H1 (cell line): ENCODE results near the gene SLC25A22. TPM values are rescaled to one million over a fixed set of nuclear protein-coding genes. Genes with fewer than 3 reads are reported as not detected.

Source experiments
- BRCA1 ChIP-seq: IDR thresholded peaks from 2 replicates; pipeline ENCODE4 v1.6.1; 2012; ENCODE audit warnings: low read depth, low read length, improper control_type of control experiment
- CBX8 ChIP-seq: fragments of 300-800, 300-1000 bp; sonication (generic); IDR thresholded peaks from 2 replicates; pipeline ENCODE4 v1.7.1; 2016; ENCODE audit warnings: low read depth, low read length, borderline replicate concordance
- CREB1 ChIP-seq: IDR thresholded peaks from 2 replicates; pipeline ENCODE4 v1.6.1; 2012; ENCODE audit warnings: inconsistent platforms
- CTBP2 ChIP-seq: IDR thresholded peaks from 2 replicates; pipeline ENCODE4 v1.7.0; 2011; ENCODE audit warnings: borderline replicate concordance, mild to moderate bottlenecking, moderate library complexity, mixed read lengths, low read length; ENCODE audit not compliant: insufficient read depth, insufficient read length
- EP300 ChIP-seq, 2 experiments: IDR thresholded peaks; 1 replicate in 1 of 2; 2 replicates in 1 of 2; pipeline ENCODE4 v1.6.1; 2011 to 2012; ENCODE audit warnings: low read depth in 2 of 2, low read length in 2 of 2, mild to moderate bottlenecking in 2 of 2, borderline replicate concordance in 1 of 2, inconsistent platforms in 1 of 2, moderate library complexity in 1 of 2
- EZH2 ChIP-seq: fragments of 200-600 bp; sonication (generic); IDR thresholded peaks from 2 replicates; pipeline ENCODE4 v1.7.1; 2012; ENCODE audit warnings: low read depth, mild to moderate bottlenecking, moderate library complexity, low read length, inconsistent platforms; ENCODE audit not compliant: severe bottlenecking
- GABPA ChIP-seq: IDR thresholded peaks from 2 replicates; pipeline ENCODE4 v1.6.1; 2011; ENCODE audit warnings: mild to moderate bottlenecking, low read length, moderate library complexity, borderline replicate concordance; ENCODE audit not compliant: insufficient read depth
- KDM5A ChIP-seq: fragments of 200-600 bp; IDR thresholded peaks from 2 replicates; pipeline ENCODE4 v1.7.1; 2012; ENCODE audit warnings: mild to moderate bottlenecking, low read length, inconsistent platforms, mixed read lengths
- MAFK ChIP-seq: IDR thresholded peaks from 2 replicates; pipeline ENCODE4 v1.6.1; 2012; ENCODE audit warnings: low read depth, mild to moderate bottlenecking, improper control_type of control experiment, low read length
- MAX ChIP-seq: IDR thresholded peaks from 2 replicates; pipeline ENCODE4 v1.6.1; 2012; ENCODE audit warnings: inconsistent platforms
- POLR2AphosphoS5 ChIP-seq: IDR thresholded peaks from 2 replicates; pipeline ENCODE4 v1.6.1; 2011; ENCODE audit warnings: low read depth, low read length
- RXRA ChIP-seq: IDR thresholded peaks from 2 replicates; pipeline ENCODE4 v1.6.1; 2011; ENCODE audit warnings: low read depth, mild to moderate bottlenecking, low read length, moderate library complexity; ENCODE audit not compliant: insufficient read depth
- SIN3A ChIP-seq, 2 experiments: IDR thresholded peaks in 1 of 2; conservative IDR thresholded peaks in 1 of 2; 2 replicates each; pipeline ENCODE4 v1.6.1; 2011 to 2012; ENCODE audit warnings: low read length in 2 of 2, improper control_type of control experiment in 1 of 2, low read depth in 1 of 2, mild to moderate bottlenecking in 1 of 2
- SIX5 ChIP-seq: IDR thresholded peaks from 2 replicates; pipeline ENCODE4 v1.6.1; 2011; ENCODE audit warnings: mild to moderate bottlenecking, low read depth, low read length
- SP1 ChIP-seq: IDR thresholded peaks from 2 replicates; pipeline ENCODE4 v1.6.1; 2011; ENCODE audit warnings: low read depth, low read length
- SRF ChIP-seq: IDR thresholded peaks from 2 replicates; pipeline ENCODE4 v1.6.1; 2011; ENCODE audit warnings: mild to moderate bottlenecking, low read depth, low read length, moderate library complexity
- SUZ12 ChIP-seq: fragments of 200-600 bp; sonication (generic); IDR thresholded peaks from 2 replicates; pipeline ENCODE4 v1.6.1; 2012; ENCODE audit warnings: mild to moderate bottlenecking, inconsistent platforms, low read length, moderate library complexity, mixed read lengths
- TAF1 ChIP-seq: IDR thresholded peaks from 2 replicates; pipeline ENCODE4 v1.6.1; 2011; ENCODE audit warnings: mild to moderate bottlenecking, low read depth, low read length
- TBP ChIP-seq: IDR thresholded peaks from 2 replicates; pipeline ENCODE4 v1.6.1; 2011; ENCODE audit warnings: low read depth, low read length, improper control_type of control experiment
- TCF12 ChIP-seq: IDR thresholded peaks from 2 replicates; pipeline ENCODE4 v1.6.1; 2011; ENCODE audit warnings: low read depth, mild to moderate bottlenecking, low read length
- polyA plus RNA-seq, 7 experiments: library from polyadenylated mRNA; depleted of rRNA in 3 of 7; stranded (reverse) in 5 of 7; unstranded in 2 of 7; fragments of >200 nt in 5 of 7; fragments of 200-250 nt in 2 of 7; gene quantifications; 1 replicate in 5 of 7; 2 replicates in 1 of 7; 4 replicates in 1 of 7; pipeline versions ENCODE4 v1.2.1 to v1.2.3, GENCODE V29; 2011 to 2013; ENCODE audit warnings: missing spikeins in 2 of 7, mixed read lengths in 2 of 7
- total RNA-seq: library from RNA; stranded (reverse); fragmentation: NEBNext Ultra II Directional; extraction: Animal tissue kit (Norgen Biotek cat#: 25700); gene quantifications from 2 replicates; pipeline ENCODE4 v1.2.1, GENCODE V29; 2021
- TF ChIP-seq, protein P1 (sequence below), 3 experiments: IDR thresholded peaks; 1 replicate in 2 of 3; 2 replicates in 1 of 3; pipeline versions ENCODE4 v1.5.1 to v1.6.1; 2011; ENCODE audit warnings: low read length in 3 of 3, mild to moderate bottlenecking in 3 of 3, inconsistent platforms in 2 of 3, low read depth in 1 of 3, moderate library complexity in 1 of 3; ENCODE audit not compliant: insufficient read depth in 1 of 3; ENCODE audit errors: control extremely low read depth in 1 of 3
- TF ChIP-seq, protein P2 (sequence below): IDR thresholded peaks from 2 replicates; pipeline ENCODE4 v1.6.1; 2011; ENCODE audit warnings: low read depth, mild to moderate bottlenecking, low read length; ENCODE audit not compliant: insufficient read depth

Gene SLC25A22
- total and polyA plus RNA-seq, 2 of the 8 experiments (the other 6 are each of a cell fraction or from before 2014, with no cell fraction given): 31.5 to 48.0 TPM

DNA sequence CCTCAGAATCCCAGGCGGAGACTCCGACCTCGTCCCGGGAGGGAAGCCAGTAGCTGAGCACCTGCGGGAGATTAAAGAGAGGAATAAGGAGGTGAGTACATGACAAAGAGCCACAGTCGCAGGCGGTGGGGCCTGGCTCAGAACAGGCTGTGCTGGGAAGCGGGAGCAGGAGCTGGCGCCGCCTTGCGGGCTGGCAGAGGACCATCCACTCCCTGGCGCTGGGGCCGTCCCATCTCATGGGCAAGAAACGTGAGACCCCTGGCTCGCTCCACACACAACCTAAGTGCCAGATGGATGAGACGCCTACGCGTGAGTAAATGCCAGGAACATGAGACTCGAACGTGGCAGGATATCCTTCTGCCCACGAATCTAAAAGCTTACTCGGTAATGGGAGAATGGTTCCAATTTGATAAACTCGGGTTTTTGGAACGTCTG lies 14.5 kb downstream of the SLC25A22 start (continued):
- TF ChIP-seq MAFK (no peak), SUZ12 (no peak), EZH2 (no peak), CBX8 (no peak), SIX5 (no peak), POLR2AphosphoS5 (peak; percentile 48; the same call in 1 of the 2 replicates), TCF12 (peak; percentile 89), TBP (peak; percentile 67; the same call in 1 of the 2 replicates), RXRA (no peak), SP1 (0 out of 2 replicates have a peak, but pooled peaks have one; percentile 42), SIN3A (conservative IDR thresholded peaks at IDR 0.05 in 1 of 2, IDR thresholded peaks at IDR 0.05 in 1 of 2; ENCODE audit: low read depth in 1 of 2, low read length in 2 of 2) (0 out of 4 replicates have a peak, but pooled peaks of 1 of the 2 experiments have one; percentile 63), SRF (no peak), MAX (peak; percentile 58), TAF1 (peak; percentile 52; the same call in 1 of the 2 replicates), GABPA (peak; percentile 77; the same call in 1 of the 2 replicates), KDM5A (no peak), EP300 (IDR thresholded peaks at IDR 0.05; ENCODE audit: borderline replicate concordance in 1 of 2, low read depth in 2 of 2, low read length in 2 of 2) (peak in 1 of 2 experiments; percentile 24; a peak in 1 of 3 replicates), CTBP2 (peak; percentile 73), CREB1 (no peak), BRCA1 (no peak)
- TF ChIP-seq, protein P1, sequence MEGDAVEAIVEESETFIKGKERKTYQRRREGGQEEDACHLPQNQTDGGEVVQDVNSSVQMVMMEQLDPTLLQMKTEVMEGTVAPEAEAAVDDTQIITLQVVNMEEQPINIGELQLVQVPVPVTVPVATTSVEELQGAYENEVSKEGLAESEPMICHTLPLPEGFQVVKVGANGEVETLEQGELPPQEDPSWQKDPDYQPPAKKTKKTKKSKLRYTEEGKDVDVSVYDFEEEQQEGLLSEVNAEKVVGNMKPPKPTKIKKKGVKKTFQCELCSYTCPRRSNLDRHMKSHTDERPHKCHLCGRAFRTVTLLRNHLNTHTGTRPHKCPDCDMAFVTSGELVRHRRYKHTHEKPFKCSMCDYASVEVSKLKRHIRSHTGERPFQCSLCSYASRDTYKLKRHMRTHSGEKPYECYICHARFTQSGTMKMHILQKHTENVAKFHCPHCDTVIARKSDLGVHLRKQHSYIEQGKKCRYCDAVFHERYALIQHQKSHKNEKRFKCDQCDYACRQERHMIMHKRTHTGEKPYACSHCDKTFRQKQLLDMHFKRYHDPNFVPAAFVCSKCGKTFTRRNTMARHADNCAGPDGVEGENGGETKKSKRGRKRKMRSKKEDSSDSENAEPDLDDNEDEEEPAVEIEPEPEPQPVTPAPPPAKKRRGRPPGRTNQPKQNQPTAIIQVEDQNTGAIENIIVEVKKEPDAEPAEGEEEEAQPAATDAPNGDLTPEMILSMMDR (IDR thresholded peaks at IDR 0.05; ENCODE audit: control extremely low read depth in 1 of 3, insufficient read depth in 1 of 3, low read depth in 1 of 3, low read length in 3 of 3): peak in 2 of 3 experiments; percentile 85 to 97; a peak in 3 of 4 replicates
- TF ChIP-seq, protein P2, sequence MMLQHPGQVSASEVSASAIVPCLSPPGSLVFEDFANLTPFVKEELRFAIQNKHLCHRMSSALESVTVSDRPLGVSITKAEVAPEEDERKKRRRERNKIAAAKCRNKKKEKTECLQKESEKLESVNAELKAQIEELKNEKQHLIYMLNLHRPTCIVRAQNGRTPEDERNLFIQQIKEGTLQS: no peak
